WI38 (cell line): ENCODE data around the gene RASGRP1.

Source experiments
- H3K4me3 ChIP-seq: 2 replicates; pipeline ENCODE4 v1.5.1; 2011; ENCODE audit warnings: low read depth, mild to moderate bottlenecking, control low read depth, low read length
- CTCF ChIP-seq: IDR thresholded peaks from 2 replicates; pipeline ENCODE4 v1.5.1; 2012; ENCODE audit warnings: low read depth, mild to moderate bottlenecking, control low read depth, low read length

The RASGRP1 gene

GRCh38 chr15:38530113-38530512 lies 34.5 kb downstream of the RASGRP1 start:
- no peak for TF ChIP-seq CTCF

GRCh38 chr15:38528294-38528693 lies 36.3 kb downstream of the RASGRP1 start:
- TF ChIP-seq CTCF: no peak
- H3K4me3 ChIP-seq: no peak overlapping the region

More at GRCh38 chr15:38530113-38530512, 34.5 kb downstream of the RASGRP1 start:
- no peak overlapping the region for H3K4me3 ChIP-seq

GRCh38 chr15:38526158-38526557 lies 38.5 kb downstream of the RASGRP1 start:
- TF ChIP-seq CTCF: no peak
- H3K4me3 ChIP-seq: no peak overlapping the region

GRCh38 chr15:38525489-38525888 lies 39.1 kb downstream of the RASGRP1 start:
- H3K4me3 ChIP-seq: no peak overlapping the region
- TF ChIP-seq CTCF: no peak

- TF ChIP-seq CTCF: no peak
- H3K4me3 ChIP-seq: no peak overlapping the region
These were observed 40.5 kb downstream of the RASGRP1 start for GRCh38 chr15:38524156-38524555.

GRCh38 chr15:38522922-38523321 lies 41.7 kb downstream of the RASGRP1 start:
- TF ChIP-seq CTCF: no peak
- no peak overlapping the region for H3K4me3 ChIP-seq

- H3K4me3 ChIP-seq: no peak overlapping the region
- TF ChIP-seq CTCF: no peak
These were observed 43.3 kb downstream of the RASGRP1 start for GRCh38 chr15:38521316-38521715.
